HepG2 (cell line): ENCODE results near the gene KLF5. TPM values are rescaled to one million over a fixed set of nuclear protein-coding genes. Genes with fewer than 3 reads are reported as not detected.

Source experiments
- ATAC-seq: fragments of 200-7000 bp; cut with Tn5 transposase; 3 replicates; pipeline ENCODE4 v1.9.1; 2020; ENCODE audit warnings: mild to moderate bottlenecking, moderate library complexity
- BruUV-seq: library from RNA; stranded (reverse); fragments of 400-500 nt; replicated peaks from 2 replicates; lab custom pipeline; 2021; lab: Mats Ljungman, UMichigan
- CTCF ChIA-PET: fragments of 300-600 bp; formaldehyde crosslinking; extraction: SDS; loops from one replicate; lab custom pipeline; 2021; ENCODE audit warnings: low total read pairs, inconsistent platforms, low intra/inter-chr PET ratio; lab: Yijun Ruan, JAX
- POLR2A ChIA-PET: fragments of 350-600 bp; sonication (Branson Sonifier 250); formaldehyde crosslinking; loops from one replicate; lab custom pipeline; 2020; ENCODE audit warnings: antibody characterized with exemption, inconsistent platforms; lab: Yijun Ruan, JAX
- DNase-seq: peaks from one replicate; pipeline ENCODE4 v3.0.0-alpha.2; 2015; ENCODE audit warnings: low spot score
- FAIRE-seq: peaks from 3 replicates; lab custom pipeline; 2011; peaks lifted over from hg19 to GRCh38; lab: Jason Lieb, UNC
- H2AFZ ChIP-seq: one replicate; pipeline ENCODE4 v1.6.1; 2011; ENCODE audit warnings: low read length, inconsistent platforms
- H3K27ac ChIP-seq: fragments of 300-600 bp; 3 replicates; pipeline ENCODE4 v1.8.0; 2011; ENCODE audit warnings: mixed run types, mild to moderate bottlenecking, mixed read lengths, low read length, inconsistent platforms; ENCODE audit not compliant: insufficient read depth; ENCODE audit errors: extremely low read length
- H3K27me3 ChIP-seq, 2 experiments: fragments of 200-600 bp in 1 of 2; 2 replicates in 1 of 2; 3 replicates in 1 of 2; pipeline versions ENCODE4 v1.6.0 to v1.8.0; 2011; ENCODE audit warnings: low read length in 2 of 2, mild to moderate bottlenecking in 2 of 2, moderate library complexity in 2 of 2, inconsistent platforms in 1 of 2; ENCODE audit not compliant: insufficient read depth in 2 of 2, control insufficient read depth in 1 of 2
- H3K36me3 ChIP-seq, 2 experiments: fragments of 200-600 bp in 1 of 2; replicated peaks in 1 of 2; 2 replicates in 1 of 2; 3 replicates in 1 of 2; pipeline versions ENCODE4 v1.5.1 to v1.8.0; 2011; ENCODE audit warnings: low read length in 2 of 2, inconsistent platforms in 1 of 2; ENCODE audit not compliant: insufficient read depth in 2 of 2, control insufficient read depth in 1 of 2
- H3K4me1 ChIP-seq: 2 replicates; pipeline ENCODE4 v1.5.1; 2012; ENCODE audit warnings: low read length, inconsistent platforms; ENCODE audit not compliant: insufficient read depth
- H3K4me2 ChIP-seq: 2 replicates; pipeline ENCODE4 v1.6.0; 2011; ENCODE audit warnings: low read depth, low read length, inconsistent platforms
- H3K4me3 ChIP-seq, 3 experiments: fragments of 200-600 bp in 1 of 3; sonication (generic), shearing (Covaris generic) in 1 of 3; replicated peaks in 1 of 3; 2 replicates each; pipeline ENCODE4 v1.5.1; 2011 to 2016; ENCODE audit warnings: low read length in 3 of 3, inconsistent platforms in 2 of 3, low read depth in 2 of 3, mild to moderate bottlenecking in 2 of 3, control low read depth in 1 of 3, mixed read lengths in 1 of 3; ENCODE audit not compliant: insufficient read depth in 1 of 3
- H3K79me2 ChIP-seq: one replicate; pipeline ENCODE4 v1.6.1; 2011; ENCODE audit warnings: low read length, inconsistent platforms; ENCODE audit not compliant: insufficient read depth
- H3K9ac ChIP-seq: 2 replicates; pipeline ENCODE4 v1.6.0; 2011; ENCODE audit warnings: mild to moderate bottlenecking, low read depth, low read length, inconsistent platforms; ENCODE audit not compliant: insufficient read depth
- H3K9me3 ChIP-seq: 2 replicates; pipeline ENCODE4 v1.5.1; 2012; ENCODE audit warnings: mild to moderate bottlenecking, low read length
- H4K20me1 ChIP-seq: 2 replicates; pipeline ENCODE4 v1.6.0; 2011; ENCODE audit warnings: inconsistent platforms, mild to moderate bottlenecking, low read length, moderate library complexity; ENCODE audit not compliant: insufficient read depth
- FOSL1 ChIP-seq: sonication (generic); formaldehyde crosslinking; IDR thresholded peaks from 2 replicates; pipeline ENCODE4 v1.9.0; 2021; ENCODE audit warnings: missing genetic modification reagents, borderline replicate concordance
- FOXA1 ChIP-seq, 2 experiments: fragments of 450-650 bp in 1 of 2; sonication (generic) in 1 of 2; formaldehyde crosslinking in 1 of 2; IDR thresholded peaks; 2 replicates each; pipeline versions ENCODE4 v1.4.0 to v1.6.1; 2016 to 2020; ENCODE audit warnings: missing genetic modification reagents in 1 of 2
- GABPB1 ChIP-seq: IDR thresholded peaks from 2 replicates; pipeline ENCODE4 v1.6.1; 2016; ENCODE audit warnings: mild to moderate bottlenecking, missing genetic modification reagents, moderate library complexity, missing compliant biosample characterization
- GPN1 ChIP-seq: sonication (generic); formaldehyde crosslinking; IDR thresholded peaks from 2 replicates; pipeline ENCODE4 v1.5.1; 2020; ENCODE audit warnings: missing genetic modification reagents, borderline replicate concordance
- HMGA1 ChIP-seq: sonication (generic); formaldehyde crosslinking; conservative IDR thresholded peaks from 2 replicates; pipeline ENCODE4 v1.4.0; 2020; ENCODE audit warnings: missing genetic modification reagents
- HNRNPH1 ChIP-seq: fragments of 200-400 bp; formaldehyde crosslinking; optimal IDR thresholded peaks from 2 replicates; pipeline ENCODE3; 2017; ENCODE audit warnings: mild to moderate bottlenecking, low read depth, low read length
- HNRNPL ChIP-seq: fragments of 200-400 bp; formaldehyde crosslinking; IDR thresholded peaks from 2 replicates; pipeline ENCODE4 v1.6.1; 2017; ENCODE audit warnings: mild to moderate bottlenecking, low read depth, low read length
- KDM3A ChIP-seq: IDR thresholded peaks from 2 replicates; pipeline ENCODE4 v1.6.1; 2018; ENCODE audit warnings: low read depth, missing compliant biosample characterization
- RXRB ChIP-seq: IDR thresholded peaks from 2 replicates; pipeline ENCODE4 v1.6.1; 2016; ENCODE audit warnings: borderline replicate concordance, missing genetic modification reagents, missing compliant biosample characterization
- SATB2 ChIP-seq: sonication (generic); formaldehyde crosslinking; IDR thresholded peaks from 2 replicates; pipeline ENCODE4 v1.5.0; 2020; ENCODE audit warnings: missing genetic modification reagents
- SKIL ChIP-seq: sonication (generic); formaldehyde crosslinking; IDR thresholded peaks from 2 replicates; pipeline ENCODE4 v1.8.0; 2022; ENCODE audit warnings: missing genetic modification reagents, mild to moderate bottlenecking, moderate library complexity, borderline replicate concordance
- YEATS2 ChIP-seq: sonication (generic); formaldehyde crosslinking; IDR thresholded peaks from 2 replicates; pipeline ENCODE4 v1.4.0; 2020; ENCODE audit warnings: missing genetic modification reagents, borderline replicate concordance
- ZNF329 ChIP-seq: sonication (generic); formaldehyde crosslinking; IDR thresholded peaks from 2 replicates; pipeline ENCODE4 v1.9.0; 2021; ENCODE audit warnings: low read depth, mild to moderate bottlenecking, missing genetic modification reagents
- ZNF460 ChIP-seq: sonication (generic); formaldehyde crosslinking; IDR thresholded peaks from 2 replicates; pipeline ENCODE4 v1.5.1; 2020; ENCODE audit warnings: missing genetic modification reagents, mild to moderate bottlenecking, borderline replicate concordance
- ZNF768 ChIP-seq: sonication (generic); formaldehyde crosslinking; IDR thresholded peaks from 2 replicates; pipeline ENCODE4 v1.4.0; 2020; ENCODE audit warnings: missing genetic modification reagents
- ZNF777 ChIP-seq: sonication (generic); formaldehyde crosslinking; IDR thresholded peaks from 2 replicates; pipeline ENCODE4 v1.4.0; 2020; ENCODE audit warnings: missing genetic modification reagents
- ZSCAN22 ChIP-seq: sonication (generic); formaldehyde crosslinking; IDR thresholded peaks from 2 replicates; pipeline ENCODE4 v1.4.0; 2020; ENCODE audit warnings: mild to moderate bottlenecking, missing genetic modification reagents
- WGBS: methylation state at CpG from one replicate; pipeline ENCODE4 v1.1.6; 2017; ENCODE audit warnings: low lambda C conversion rate; 5-methylcytosine and 5-hydroxymethylcytosine counted together
- in situ Hi-C: cut with HindIII; loops from 2 replicates; pipeline ENCODE4 v1.10.0; 2017; ENCODE audit warnings: low pct_unique_long_range_greater_than_20kb; ENCODE audit not compliant: extremely low pct_ligation_motif_present
- intact Hi-C: fragments of 100-400 bp; cut with micrococcal nuclease; formaldehyde crosslinking; loops from one replicate; pipeline ENCODE4 v1.10.0; 2022; ENCODE audit not compliant: unreplicated experiment
- polyA plus RNA-seq, 8 experiments: library from polyadenylated mRNA; depleted of rRNA in 3 of 8; stranded (reverse) in 7 of 8; unstranded in 1 of 8; fragments of >200 nt; fragmentation: Illumina TruSeq in 4 of 8; extraction: Trizol in 4 of 8; gene quantifications; 2 replicates each; pipeline versions ENCODE4 v1.2.1 to v1.2.3, GENCODE V29; 2011 to 2016; ENCODE audit warnings: low read depth in 4 of 8, missing spikeins in 1 of 8, mixed read lengths in 1 of 8; ENCODE audit not compliant: insufficient read depth in 1 of 8
- total RNA-seq, 5 experiments: library from RNA; depleted of rRNA; stranded (reverse); fragments of >200 nt; fragmentation: Illumina TruSeq; extraction: Trizol; gene quantifications; 2 replicates each; pipeline ENCODE4 v1.2.3, GENCODE V29; 2016; ENCODE audit warnings: low read depth in 1 of 5

Gene KLF5
- total and polyA plus RNA-seq, 2 of the 13 experiments (the other 11 are each of a cell fraction or from before 2014, with no cell fraction given): 1.7 to 9.2 TPM

- POLR2A ChIA-PET: no interaction called here
- FAIRE-seq: no peak
- no peak for TF ChIP-seq ZNF777 (CRISPR knock-in tag)
- TF ChIP-seq, all 625 proteins: peak for 0
- no peaks in the 10 kb centered on the region for H3K36me3 ChIP-seq
- no peak overlapping the region for H3K4me2 ChIP-seq
- H3K79me2 ChIP-seq: no peaks in the 10 kb centered on the region
- CTCF ChIA-PET: no interaction called here
- no peaks in the 10 kb centered on the region for H4K20me1 ChIP-seq
- no peak overlapping the region for H3K9ac ChIP-seq
- intact Hi-C loops (no loop called here), in situ Hi-C loops (no loop called here)
- ATAC-seq (no peak), DNase-seq (no peak)
- no peak overlapping the region for H2AFZ ChIP-seq
- peaks cover 26% of the 10 kb centered on the region for H3K4me1 ChIP-seq
- no peaks in the 10 kb centered on the region for H3K9me3 ChIP-seq
- 72% methylated on average over 4 of the region's 4 CpGs for WGBS
- H3K27me3 ChIP-seq: no peaks in the 10 kb centered on the region
- no TSS peak for BruUV-seq
- no peak overlapping the region for H3K4me3 ChIP-seq
- no peak overlapping the region for H3K27ac ChIP-seq
Measured at GRCh38 chr13:73089213-73089612, 30.4 kb downstream of the KLF5 start.

GRCh38 chr13:73090116-73090822 is 31.5 kb downstream of the KLF5 start:
- in situ Hi-C loops: no loop called here
- H3K36me3 ChIP-seq: no peaks in the 10 kb centered on the region
- peak; percentile 99 for ATAC-seq
- peak overlapping the region; percentile 60 for H3K4me2 ChIP-seq
- peak; percentile 52 for FAIRE-seq
- H3K27me3 ChIP-seq: no peaks in the 10 kb centered on the region
- BruUV-seq: TSS peak; percentile 90
- peaks cover 26% of the 10 kb centered on the region for H3K4me1 ChIP-seq
- ChIA-PET POLR2A (no interaction called here), CTCF (no interaction called here)
- intact Hi-C loops: no loop called here
- H2AFZ ChIP-seq: no peak overlapping the region
- peak; percentile 95 for DNase-seq
- no peaks in the 10 kb centered on the region for H3K9me3 ChIP-seq
- peak overlapping the region; percentile 54 for H3K9ac ChIP-seq
- H3K4me3 ChIP-seq: no peak overlapping the region; a peak in 1 of 6 replicates
- H4K20me1 ChIP-seq: no peaks in the 10 kb centered on the region
- WGBS: 43% methylated on average over 7 of the region's 8 CpGs
- H3K79me2 ChIP-seq: no peaks in the 10 kb centered on the region
- H3K27ac ChIP-seq: peak overlapping the region; percentile 78
- TF ChIP-seq YEATS2 (CRISPR knock-in tag): peak; percentile 59; the same call in 1 of the 2 replicates
- no peak for TF ChIP-seq SATB2 (CRISPR knock-in tag)
- TF ChIP-seq GABPB1 (CRISPR knock-in tag): peak; percentile 63; the same call in 1 of the 2 replicates
- no peak for TF ChIP-seq ZNF460
- no peak for TF ChIP-seq ZNF768 (CRISPR knock-in tag)
- peak; percentile 88 for TF ChIP-seq FOSL1 (CRISPR knock-in tag)
- TF ChIP-seq HMGA1 (CRISPR knock-in tag): no peak
- no peak for TF ChIP-seq HNRNPL
- TF ChIP-seq ZNF329 (CRISPR knock-in tag): no peak
- TF ChIP-seq HNRNPH1: no peak
- TF ChIP-seq GPN1 (CRISPR knock-in tag): no peak
- TF ChIP-seq SKIL: peak; percentile 77; the same call in 1 of the 2 replicates
- 0 out of 2 replicates have a peak, but pooled peaks have one; percentile 24 for TF ChIP-seq KDM3A
- TF ChIP-seq RXRB (CRISPR knock-in tag): peak; percentile 68; the same call in 1 of the 2 replicates
- TF ChIP-seq ZSCAN22: no peak
- no peak for TF ChIP-seq FOXA1 (IDR thresholded peaks at IDR 0.05)
- peak; percentile 34; the same call in 1 of the 2 replicates for TF ChIP-seq FOXA1 (CRISPR knock-in tag; IDR thresholded peaks at IDR 0.05)
